Natural killer cell treated with Interleukin-12 subunit alpha and Interleukin-12 subunit beta and Interleukin-15 and Interleukin-18, amount 100 ng/mL, for 72 hours (primary cell): Measurements from ENCODE around the gene ZFAND3. TPM values are rescaled to one million over a fixed set of nuclear protein-coding genes. Genes with fewer than 3 reads are reported as not detected.
"Not testable (repeated sequence)": the region's sequence is repeated elsewhere in the genome, so short reads cannot be mapped to it uniquely, and the experiment has no call there.

ENCODE experiments used
- ATAC-seq, 2 donors: fragments of 150-1000 bp; cut with Tn5 transposase in 1 of 2; sonication (Bioruptor Pico), chemical (Tn5 transposase) in 1 of 2; 2 replicates each; pipeline ENCODE4 v1.10.0; 2021
- DNase-seq: peaks from one replicate; pipeline ENCODE4 v3.0.0; 2022; ENCODE audit warnings: low spot score
- H3K27ac Mint-ChIP-seq, 2 donors: 1 replicate in 1 of 2; 2 replicates in 1 of 2; pipeline ENCODE4 v1.8.0; 2022; ENCODE audit warnings: mixed read lengths in 2 of 2, mild to moderate bottlenecking in 1 of 2, moderate library complexity in 1 of 2
- H3K27me3 Mint-ChIP-seq, 2 donors: 1 replicate in 1 of 2; 2 replicates in 1 of 2; pipeline ENCODE4 v1.8.0; 2022; ENCODE audit warnings: mixed read lengths in 2 of 2
- H3K36me3 Mint-ChIP-seq: one replicate; pipeline ENCODE4 v1.8.0; 2022; ENCODE audit warnings: mixed read lengths
- H3K4me1 Mint-ChIP-seq, 2 donors: 1 replicate in 1 of 2; 2 replicates in 1 of 2; pipeline ENCODE4 v1.8.0; 2022; ENCODE audit warnings: low read depth in 2 of 2, mixed read lengths in 2 of 2, mild to moderate bottlenecking in 1 of 2
- H3K4me3 Mint-ChIP-seq: one replicate; pipeline ENCODE4 v1.8.0; 2022; ENCODE audit warnings: mixed read lengths
- H3K9me3 Mint-ChIP-seq: 2 replicates; pipeline ENCODE4 v1.8.0; 2022; ENCODE audit warnings: mixed read lengths
- total RNA-seq, 2 donors: library from RNA; stranded (reverse); gene quantifications; one replicate each; pipeline ENCODE4 v1.2.3, GENCODE V29; 2022

The ZFAND3 gene
- total RNA-seq, 2 donors from 2014 or later: 51.0 to 100 TPM

DNA sequence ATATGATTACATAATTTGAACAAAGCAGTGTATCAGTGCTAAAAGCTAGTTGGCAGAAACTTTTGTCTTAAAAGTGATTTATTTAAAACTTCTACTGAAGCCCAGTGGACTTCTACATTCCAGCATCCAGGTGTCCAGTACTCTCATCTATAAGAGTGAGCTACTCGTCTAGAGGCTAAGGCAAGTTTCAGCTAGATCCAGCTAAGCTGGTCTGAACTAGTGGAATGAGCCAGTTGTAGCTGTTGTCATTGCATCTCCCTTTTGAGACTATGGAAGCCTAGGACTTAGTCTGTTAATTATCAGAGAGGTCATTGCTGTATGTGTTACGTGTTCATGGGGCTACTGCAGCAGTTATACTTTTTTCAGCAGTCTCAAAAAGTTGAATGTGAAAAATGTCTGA lies 165.1 kb downstream of the ZFAND3 start:
- Mint-ChIP-seq H3K4me1 (peaks cover 64 to 75% of the 10 kb centered on the region in 2 donors), H3K27me3 (no peaks in the 10 kb centered on the region), H3K9me3 (no peaks in the 10 kb centered on the region), H3K27ac (peak overlapping the region in 1 of 2 donors; percentile 29), H3K4me3 (peak overlapping the region; percentile 26), H3K36me3 (no peaks in the 10 kb centered on the region)
- DNase-seq (no peak), ATAC-seq (no peak)

DNA sequence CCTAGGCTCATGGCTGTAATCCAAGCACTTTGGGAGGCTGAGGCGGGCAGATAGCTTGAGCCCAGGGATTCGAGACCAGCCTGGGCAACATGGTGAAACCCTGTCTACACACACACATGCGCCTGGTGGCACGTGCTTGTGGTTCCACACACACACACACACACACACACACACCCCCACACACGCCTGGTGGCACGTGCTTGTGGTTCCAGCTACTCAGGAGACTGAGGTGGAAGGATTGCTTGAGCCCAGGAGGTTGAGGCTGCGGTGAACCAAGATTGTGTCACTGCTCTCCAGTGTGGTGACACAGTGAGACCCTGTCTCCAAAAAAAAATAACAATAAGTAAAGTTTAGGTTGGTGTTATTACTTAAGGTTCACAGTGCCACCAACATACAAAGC lies 165.8 kb downstream of the ZFAND3 start:
- Mint-ChIP-seq H3K4me3 (no peak overlapping the region), H3K27ac (peak overlapping the region; percentile 20 to 31), H3K27me3 (no peaks in the 10 kb centered on the region), H3K36me3 (no peaks in the 10 kb centered on the region), H3K9me3 (no peaks in the 10 kb centered on the region), H3K4me1 (peaks cover 60 to 75% of the 10 kb centered on the region in 2 donors)
- DNase-seq (no peak), ATAC-seq (peak; percentile 50 to 55)

DNA sequence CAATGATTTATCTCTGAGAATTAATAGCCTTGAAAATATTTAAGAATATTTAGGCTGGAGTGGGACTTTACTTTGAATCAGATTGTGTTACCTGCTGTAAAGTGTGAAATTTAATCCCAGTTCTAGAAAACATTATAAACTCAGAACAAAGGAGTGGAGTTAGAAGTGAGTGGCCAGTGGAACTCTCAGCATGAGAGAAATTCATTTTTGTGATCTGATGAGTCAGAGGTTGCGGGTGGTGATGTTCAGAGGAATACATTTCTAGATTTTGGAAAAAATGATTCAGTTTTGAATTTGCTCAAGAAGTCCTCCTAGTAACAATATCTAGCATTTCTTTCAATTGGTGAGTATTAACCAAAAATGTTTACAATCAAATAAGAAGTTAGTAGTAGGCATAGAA lies 167.5 kb downstream of the ZFAND3 start:
- ATAC-seq (peak in 1 of 2 donors; percentile 69), DNase-seq (no peak)
- Mint-ChIP-seq H3K27ac (peak overlapping the region in 1 of 2 donors; percentile 70), H3K9me3 (no peaks in the 10 kb centered on the region), H3K27me3 (no peaks in the 10 kb centered on the region), H3K4me1 (peaks cover 50 to 60% of the 10 kb centered on the region in 2 donors), H3K4me3 (no peak overlapping the region), H3K36me3 (no peaks in the 10 kb centered on the region)

DNA sequence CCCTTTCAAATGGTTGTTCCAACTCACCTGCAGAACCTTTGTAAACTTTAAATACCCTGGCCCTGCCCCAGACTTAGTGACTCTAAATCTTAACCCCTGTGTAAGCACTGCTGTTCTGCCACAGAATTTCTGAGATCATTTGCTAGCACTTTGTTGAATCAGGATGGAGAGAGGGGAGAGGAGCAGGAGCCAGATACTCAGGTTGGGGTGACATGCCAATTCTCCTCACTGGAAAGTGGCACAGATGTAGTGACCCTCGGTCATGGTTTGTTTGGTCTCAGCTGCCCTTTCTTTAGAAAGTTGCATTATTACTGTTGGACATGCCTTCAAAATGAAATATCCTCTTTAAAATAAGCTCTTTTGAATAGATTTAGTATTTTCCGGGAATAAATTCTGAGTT lies 168.0 kb downstream of the ZFAND3 start:
- Mint-ChIP-seq H3K27me3 (no peaks in the 10 kb centered on the region), H3K4me3 (no peak overlapping the region), H3K4me1 (peaks cover 53 to 62% of the 10 kb centered on the region in 2 donors), H3K27ac (peak overlapping the region in 1 of 2 donors; percentile 70), H3K36me3 (no peaks in the 10 kb centered on the region), H3K9me3 (no peaks in the 10 kb centered on the region)
- DNase-seq: no peak
- no peak for ATAC-seq

GRCh38 chr6:37988127-37988526 lies 168.6 kb downstream of the ZFAND3 start:
- Mint-ChIP-seq H3K4me1 (peaks cover 57 to 66% of the 10 kb centered on the region in 2 donors), H3K27ac (no peak overlapping the region), H3K4me3 (no peak overlapping the region), H3K36me3 (no peaks in the 10 kb centered on the region), H3K27me3 (no peaks in the 10 kb centered on the region), H3K9me3 (no peaks in the 10 kb centered on the region)
- DNase-seq: no peak
- no peak for ATAC-seq

DNA sequence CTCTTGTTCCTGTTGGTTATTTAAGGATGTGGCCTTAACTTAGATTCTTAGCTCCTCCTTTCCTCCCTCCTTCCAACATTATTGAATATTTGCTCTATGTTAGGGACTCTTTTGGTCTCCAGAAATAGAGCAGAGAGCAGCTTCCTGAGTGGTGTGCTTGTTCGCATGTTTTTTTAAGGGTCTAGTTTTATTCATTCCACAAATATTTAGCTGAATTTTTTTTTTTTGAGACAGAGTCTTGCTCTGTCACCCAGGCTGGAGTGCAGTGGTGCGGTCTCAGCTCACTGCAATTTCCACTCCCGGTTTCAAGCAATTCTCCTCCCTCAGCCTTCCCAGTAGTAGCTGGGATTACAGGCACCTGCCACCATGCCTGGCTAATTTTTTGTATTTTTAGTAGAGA lies 169.2 kb downstream of the ZFAND3 start:
- no peak overlapping the region for H3K4me3 Mint-ChIP-seq
- no peak for DNase-seq
- H3K27ac Mint-ChIP-seq: peak overlapping the region in 1 of 2 donors; percentile 7
- no peaks in the 10 kb centered on the region for H3K27me3 Mint-ChIP-seq
- H3K4me1 Mint-ChIP-seq: peaks cover 54 to 63% of the 10 kb centered on the region in 2 donors
- no peak for ATAC-seq
- no peaks in the 10 kb centered on the region for H3K9me3 Mint-ChIP-seq
- no peaks in the 10 kb centered on the region for H3K36me3 Mint-ChIP-seq

- H3K4me1 Mint-ChIP-seq: peaks cover 46 to 58% of the 10 kb centered on the region in 2 donors
- no peak for ATAC-seq
These were observed 171.4 kb downstream of the ZFAND3 start for GRCh38 chr6:37990762-37991525.

GRCh38 chr6:37992749-37993148 lies 173.2 kb downstream of the ZFAND3 start:
- ATAC-seq (no peak), DNase-seq (no peak)
- Mint-ChIP-seq H3K4me3 (no peak overlapping the region), H3K36me3 (no peaks in the 10 kb centered on the region), H3K9me3 (no peaks in the 10 kb centered on the region), H3K27ac (no peak overlapping the region), H3K4me1 (peaks cover 38 to 53% of the 10 kb centered on the region in 2 donors), H3K27me3 (no peaks in the 10 kb centered on the region)

More at GRCh38 chr6:37990762-37991525, 171.4 kb downstream of the ZFAND3 start:
- Mint-ChIP-seq H3K27me3 (no peaks in the 10 kb centered on the region), H3K4me3 (no peak overlapping the region), H3K9me3 (no peaks in the 10 kb centered on the region), H3K36me3 (no peaks in the 10 kb centered on the region), H3K27ac (no peak overlapping the region)
- no peak for DNase-seq

GRCh38 chr6:37993194-37993593 lies 173.7 kb downstream of the ZFAND3 start:
- H3K36me3 Mint-ChIP-seq, ATAC-seq, DNase-seq, H3K27ac Mint-ChIP-seq, H3K4me3 Mint-ChIP-seq, H3K27me3 Mint-ChIP-seq, H3K9me3 Mint-ChIP-seq: not testable (repeated sequence)
- H3K4me1 Mint-ChIP-seq: peaks cover 41 to 56% of the 10 kb centered on the region in 2 donors

DNA sequence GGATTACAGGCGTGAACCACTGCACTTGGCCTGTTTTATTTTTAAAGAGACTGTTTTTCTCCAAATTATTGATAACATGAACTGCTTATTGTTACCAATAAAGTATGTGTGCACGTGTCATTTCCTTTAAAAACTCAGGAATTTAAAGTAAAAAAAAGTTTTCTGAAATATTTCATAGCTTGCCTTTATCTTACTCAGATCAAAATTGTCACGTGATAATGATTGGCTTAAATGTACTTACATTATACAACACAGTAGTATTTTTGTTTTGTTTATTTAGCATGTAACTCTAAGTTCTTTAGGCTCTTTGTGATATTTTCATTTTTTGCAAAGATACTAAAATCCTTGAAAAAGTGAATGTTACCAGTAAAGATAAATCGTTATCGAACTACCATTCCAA lies 174.1 kb downstream of the ZFAND3 start:
- Mint-ChIP-seq H3K9me3 (no peaks in the 10 kb centered on the region), H3K27me3 (no peaks in the 10 kb centered on the region), H3K4me1 (peaks cover 37 to 56% of the 10 kb centered on the region in 2 donors)

DNA sequence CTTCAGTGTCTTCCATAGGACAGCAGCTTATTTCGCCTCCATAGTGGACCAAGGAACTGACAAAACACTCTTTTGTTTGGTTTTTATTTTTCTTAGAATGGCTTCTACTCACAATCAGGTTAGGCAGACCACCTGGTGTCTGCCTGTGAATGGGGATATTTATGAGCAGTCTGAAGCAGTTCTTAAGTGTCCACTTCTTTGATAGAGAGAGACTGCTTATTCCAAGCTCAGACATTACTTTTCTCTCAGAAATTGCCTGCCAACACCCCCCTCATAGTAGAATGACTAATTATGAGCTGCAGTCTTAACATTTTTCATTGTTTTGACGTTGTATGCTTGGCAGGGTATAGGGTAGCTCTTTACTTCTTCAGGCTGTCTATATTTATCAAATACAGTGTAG lies 174.7 kb downstream of the ZFAND3 start:
- Mint-ChIP-seq H3K36me3 (no peaks in the 10 kb centered on the region), H3K4me1 (peaks cover 34 to 52% of the 10 kb centered on the region in 2 donors), H3K4me3 (no peak overlapping the region), H3K27me3 (no peaks in the 10 kb centered on the region), H3K27ac (no peak overlapping the region), H3K9me3 (no peaks in the 10 kb centered on the region)
- DNase-seq (no peak), ATAC-seq (no peak)

More for the DNA sequence above, 174.1 kb downstream of the ZFAND3 start:
- no peak overlapping the region for H3K4me3 Mint-ChIP-seq
- no peaks in the 10 kb centered on the region for H3K36me3 Mint-ChIP-seq
- ATAC-seq (no peak), DNase-seq (no peak)
- H3K27ac Mint-ChIP-seq: no peak overlapping the region

GRCh38 chr6:37998366-37998765 lies 178.8 kb downstream of the ZFAND3 start:
- Mint-ChIP-seq H3K4me3 (no peak overlapping the region), H3K27ac (no peak overlapping the region), H3K36me3 (no peaks in the 10 kb centered on the region), H3K4me1 (peaks cover 26 to 39% of the 10 kb centered on the region in 2 donors), H3K9me3 (peaks cover 3% of the 10 kb centered on the region), H3K27me3 (no peaks in the 10 kb centered on the region)
- ATAC-seq (no peak), DNase-seq (no peak)

DNA sequence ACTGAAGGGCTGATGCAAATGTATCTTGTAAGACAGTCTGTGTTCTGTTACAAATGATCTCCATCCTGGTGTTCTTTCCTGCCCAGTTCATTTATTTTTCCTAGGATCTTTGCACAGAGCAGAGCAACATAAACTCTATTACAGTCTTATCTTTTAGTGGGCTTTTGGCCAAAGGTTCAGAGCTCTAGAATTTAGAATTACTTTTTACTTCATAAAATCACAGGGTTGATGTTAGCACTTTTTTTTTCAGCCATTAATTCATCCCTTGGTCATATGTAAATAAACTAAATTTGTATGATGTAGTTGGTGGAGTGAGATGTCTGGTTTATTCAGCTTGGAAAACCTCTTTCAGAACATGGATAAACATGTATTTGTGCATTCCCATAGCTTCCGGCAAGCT lies 181.9 kb downstream of the ZFAND3 start:
- Mint-ChIP-seq H3K4me1 (peaks cover 40 to 47% of the 10 kb centered on the region in 2 donors), H3K27ac (no peak overlapping the region), H3K4me3 (no peak overlapping the region), H3K27me3 (no peaks in the 10 kb centered on the region), H3K36me3 (no peaks in the 10 kb centered on the region), H3K9me3 (peaks cover 3% of the 10 kb centered on the region)
- DNase-seq (no peak), ATAC-seq (no peak)

GRCh38 chr6:38004908-38005307 lies 185.4 kb downstream of the ZFAND3 start:
- Mint-ChIP-seq H3K4me1 (peaks cover 29 to 37% of the 10 kb centered on the region in 2 donors), H3K27me3 (no peaks in the 10 kb centered on the region), H3K36me3 (no peaks in the 10 kb centered on the region), H3K9me3 (no peaks in the 10 kb centered on the region), H3K4me3 (no peak overlapping the region), H3K27ac (no peak overlapping the region)
- ATAC-seq (no peak), DNase-seq (no peak)
